NCI-H146 treated with DMSO at 0.1 percent for 48 hours (cell line): Measurements from ENCODE around the gene DOP1A.
A peak's percentile ranks its signal among the peaks of the same experiment; 100 is the strongest.

Source experiments
- DNase-seq: peaks from one replicate; lab custom pipeline; 2025; ENCODE audit not compliant: unreplicated experiment; lab: John Stamatoyannopoulos, UW

The DOP1A gene

DNA sequence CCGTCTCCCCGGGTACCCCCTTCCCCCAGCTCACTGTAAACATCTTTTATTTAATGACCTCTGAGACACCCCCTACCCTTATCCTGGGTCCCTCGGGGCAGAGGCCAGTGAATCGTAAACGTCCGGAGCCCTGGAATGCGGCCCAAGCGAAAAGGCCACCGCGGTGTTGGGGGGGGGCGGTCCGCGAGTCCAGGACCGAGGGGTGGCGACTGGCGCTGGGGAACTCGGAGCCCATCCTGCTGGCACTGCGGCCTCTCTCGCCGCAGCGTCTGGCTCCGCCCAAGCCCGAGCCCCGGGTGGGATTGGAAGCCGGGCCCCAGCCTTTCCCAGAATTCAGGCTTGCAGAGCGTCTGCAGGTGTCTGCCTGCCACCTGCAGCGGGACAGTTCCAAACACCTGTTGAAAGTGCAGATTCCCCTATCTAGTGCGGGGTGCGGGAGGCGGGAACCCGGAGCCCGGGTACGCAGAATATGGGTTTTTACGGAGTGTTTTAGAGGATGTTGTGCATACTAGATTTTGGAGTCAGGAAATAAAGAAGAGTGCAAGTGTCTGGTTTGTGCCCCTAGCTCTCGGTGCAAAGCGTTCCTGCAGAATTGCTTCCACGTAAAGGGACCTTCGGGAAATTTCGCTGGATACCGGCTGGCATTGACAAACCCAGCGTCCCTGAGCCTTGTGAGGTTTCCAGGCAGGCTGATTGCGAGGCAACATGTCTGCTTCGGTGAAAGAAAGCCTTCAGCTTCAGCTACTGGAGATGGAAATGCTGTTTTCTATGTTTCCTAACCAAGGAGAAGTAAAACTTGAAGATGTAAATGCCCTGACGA, 126.5 kb downstream of the DOP1A start:
- DNase-seq = peak; percentile 44

DNA sequence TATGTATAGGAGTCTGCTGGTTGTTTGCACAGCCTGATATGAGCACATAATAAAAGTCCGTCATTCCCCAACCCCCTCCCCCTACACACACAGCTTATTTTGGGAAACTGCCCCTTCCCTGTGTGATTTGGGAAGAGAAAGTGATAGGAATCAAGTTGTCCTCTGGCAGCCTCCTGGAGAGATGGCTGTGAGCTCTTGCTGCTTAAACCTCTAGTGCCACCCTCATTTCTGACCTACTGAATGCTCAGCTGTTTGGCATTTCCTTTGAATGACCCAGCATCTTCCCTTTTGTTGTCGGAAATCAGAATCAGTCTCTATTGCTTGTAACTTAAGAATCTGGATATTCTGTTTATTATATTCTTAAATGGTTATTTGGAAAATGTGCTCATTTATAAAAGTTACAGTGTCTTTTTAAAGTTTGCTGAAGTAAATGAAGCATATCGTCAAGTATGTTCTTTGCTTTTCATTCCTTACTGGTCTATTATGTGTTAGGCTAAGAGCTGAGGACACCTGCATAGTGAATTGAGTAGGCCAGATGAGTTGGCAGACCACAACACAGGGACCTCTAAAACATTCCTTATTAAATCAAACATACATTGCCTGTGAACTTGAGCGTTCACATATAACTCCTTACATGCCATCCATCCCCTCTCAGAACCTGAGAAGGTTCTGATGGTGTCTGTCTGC, 131.2 kb downstream of the DOP1A start:
- no peak for DNase-seq

DNA sequence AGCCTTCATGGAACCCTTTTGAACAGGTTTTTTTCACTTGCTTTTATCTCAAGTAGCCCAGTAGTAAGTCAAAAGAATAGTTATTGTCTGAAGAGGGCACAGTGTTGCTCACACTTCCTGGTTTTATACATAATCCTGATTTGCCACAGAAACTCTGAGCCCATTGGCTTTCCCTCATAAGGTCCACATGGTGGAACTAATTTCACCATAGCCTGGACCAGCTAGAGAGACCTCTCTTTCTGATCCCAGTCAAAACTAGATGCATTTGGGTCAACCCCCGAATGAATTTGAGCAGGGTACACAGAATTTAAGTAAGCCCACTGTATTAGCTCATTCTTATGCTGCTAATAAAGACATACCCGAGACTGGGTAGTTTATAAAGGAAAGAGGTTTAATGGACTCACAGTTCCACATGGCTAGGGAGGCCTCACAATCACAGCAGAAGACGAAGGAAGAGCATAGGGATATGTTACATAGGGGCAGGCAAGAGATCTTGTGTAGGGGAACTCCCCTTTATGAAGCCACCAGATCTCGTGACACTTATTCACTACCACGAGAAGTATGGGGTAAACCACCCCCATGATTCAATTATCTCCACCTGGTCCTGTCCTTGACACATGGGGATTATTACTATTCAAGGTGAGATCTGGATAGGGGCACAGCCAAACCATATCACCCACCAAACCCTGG, 131.8 kb downstream of the DOP1A start:
- no peak for DNase-seq

DNA sequence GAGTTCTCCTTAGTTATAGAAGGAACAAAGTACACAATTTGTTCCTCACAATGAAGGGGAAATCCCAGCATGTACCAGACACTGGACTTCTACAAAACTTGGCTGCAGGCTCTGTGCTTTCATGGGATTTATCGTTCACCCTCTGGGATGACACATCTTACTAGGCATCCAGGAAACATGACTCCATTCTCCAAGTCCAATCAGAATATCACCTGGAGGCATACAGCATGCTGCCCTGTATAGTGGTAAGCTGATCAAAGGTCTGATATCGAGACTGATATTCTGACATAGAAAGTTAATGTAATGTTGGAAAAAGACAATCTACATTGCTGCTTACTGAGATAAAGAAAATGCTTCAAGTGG, 132.4 kb downstream of the DOP1A start:
- DNase-seq = no peak

DNA sequence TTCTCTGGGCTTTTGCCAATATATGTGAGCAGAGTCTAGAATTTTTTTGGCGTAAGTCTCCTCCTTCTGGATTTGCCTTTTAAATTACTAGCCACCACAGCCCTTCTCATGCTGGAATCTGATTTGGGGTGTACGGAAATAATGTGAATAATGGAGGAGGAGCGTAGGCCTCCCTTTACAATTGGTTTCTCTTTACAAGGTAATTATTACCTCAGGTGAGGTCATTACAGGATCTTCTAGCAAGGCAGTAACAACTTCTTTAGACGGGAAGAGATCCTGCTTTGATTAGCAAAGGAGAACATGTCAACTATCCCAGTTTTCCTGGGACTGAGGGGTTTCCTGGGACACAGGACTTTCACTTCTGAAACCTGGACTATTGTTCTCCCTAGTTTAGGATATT, 134.6 kb downstream of the DOP1A start:
- DNase-seq = no peak

DNA sequence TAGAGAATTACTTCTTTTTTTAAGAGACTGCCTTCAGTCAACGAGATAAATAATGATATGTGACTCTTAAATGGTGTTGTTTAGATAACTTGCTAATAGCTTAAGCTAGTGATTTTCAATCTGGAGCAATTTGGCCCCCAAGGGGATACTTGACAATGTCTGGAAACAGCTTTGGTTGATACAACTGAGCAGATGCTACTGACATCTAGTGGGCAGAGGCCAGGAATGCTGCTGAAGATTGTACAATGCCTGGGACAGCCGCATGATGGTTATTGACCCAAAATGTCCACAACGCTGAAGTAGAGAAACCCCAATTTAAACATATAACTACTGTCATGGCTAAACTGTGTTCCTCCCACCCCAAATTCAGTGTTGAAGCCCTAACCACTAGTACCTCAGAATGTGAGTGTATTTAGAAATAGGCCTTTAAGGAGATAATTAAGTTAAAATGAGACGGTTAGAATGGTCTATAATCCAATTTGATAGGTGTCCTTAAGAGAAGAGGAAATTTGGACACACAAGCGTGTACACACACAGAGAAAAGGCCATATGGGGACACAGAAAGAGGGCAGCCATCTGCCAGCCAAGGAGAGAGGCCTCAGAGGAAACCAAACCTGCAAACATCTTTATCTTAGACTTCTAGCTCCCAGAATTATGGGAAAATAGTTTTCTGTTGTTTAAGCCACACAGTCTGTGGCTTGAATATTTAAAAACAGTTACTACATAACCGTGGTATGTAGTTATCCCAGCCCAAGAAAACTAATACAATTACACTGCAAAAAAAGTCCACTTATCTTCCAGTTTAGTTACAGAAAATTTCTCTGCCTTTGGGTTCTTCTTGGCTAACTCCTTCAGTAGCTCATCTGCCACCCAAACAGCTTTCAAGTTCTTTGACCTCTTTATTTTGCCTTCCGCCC, 147.9 kb downstream of the DOP1A start:
- peak; percentile 42 for DNase-seq

DNA sequence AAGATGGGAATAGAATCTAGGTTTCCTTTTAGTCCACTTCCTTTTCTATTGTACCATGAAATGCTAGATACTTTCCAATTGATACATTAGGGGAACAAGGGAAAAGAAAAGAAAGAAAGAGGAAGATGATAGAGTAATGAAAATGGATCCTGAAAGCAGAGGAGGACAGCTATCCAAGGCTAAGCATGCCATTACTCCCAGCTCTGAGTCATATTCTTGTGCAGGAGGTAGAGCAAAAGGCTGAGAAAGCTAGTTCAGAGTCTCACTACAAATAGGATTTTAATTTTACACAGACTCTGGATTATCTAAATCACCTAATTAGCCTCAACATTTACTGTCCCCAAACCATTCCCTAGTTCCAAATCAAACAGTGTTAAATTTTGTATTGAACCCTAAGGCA, 149.3 kb downstream of the DOP1A start:
- no peak for DNase-seq
